GM21515 (cell line): ENCODE results near the gene PDK1.
A peak's percentile ranks its signal among the peaks of the same experiment; 100 is the strongest.
"Not testable (repeated sequence)": the region's sequence is repeated elsewhere in the genome, so short reads cannot be mapped to it uniquely, and the experiment has no call there.

Source experiments
- ATAC-seq: cut with Tn5 transposase; IDR thresholded peaks from one replicate; pipeline ENCODE4 v1.9.1; 2021; ENCODE audit not compliant: unreplicated experiment

The PDK1 gene

GRCh38 chr2:172552547-172553291 lies 3.2 kb upstream of the PDK1 start:
- ATAC-seq = no peak

- no peak for ATAC-seq
Measured at GRCh38 chr2:172554352-172555271, 1.3 kb upstream of the PDK1 start.

- ATAC-seq = no peak
Measured at GRCh38 chr2:172555272-172555521, 693 bp upstream of the PDK1 start.

DNA sequence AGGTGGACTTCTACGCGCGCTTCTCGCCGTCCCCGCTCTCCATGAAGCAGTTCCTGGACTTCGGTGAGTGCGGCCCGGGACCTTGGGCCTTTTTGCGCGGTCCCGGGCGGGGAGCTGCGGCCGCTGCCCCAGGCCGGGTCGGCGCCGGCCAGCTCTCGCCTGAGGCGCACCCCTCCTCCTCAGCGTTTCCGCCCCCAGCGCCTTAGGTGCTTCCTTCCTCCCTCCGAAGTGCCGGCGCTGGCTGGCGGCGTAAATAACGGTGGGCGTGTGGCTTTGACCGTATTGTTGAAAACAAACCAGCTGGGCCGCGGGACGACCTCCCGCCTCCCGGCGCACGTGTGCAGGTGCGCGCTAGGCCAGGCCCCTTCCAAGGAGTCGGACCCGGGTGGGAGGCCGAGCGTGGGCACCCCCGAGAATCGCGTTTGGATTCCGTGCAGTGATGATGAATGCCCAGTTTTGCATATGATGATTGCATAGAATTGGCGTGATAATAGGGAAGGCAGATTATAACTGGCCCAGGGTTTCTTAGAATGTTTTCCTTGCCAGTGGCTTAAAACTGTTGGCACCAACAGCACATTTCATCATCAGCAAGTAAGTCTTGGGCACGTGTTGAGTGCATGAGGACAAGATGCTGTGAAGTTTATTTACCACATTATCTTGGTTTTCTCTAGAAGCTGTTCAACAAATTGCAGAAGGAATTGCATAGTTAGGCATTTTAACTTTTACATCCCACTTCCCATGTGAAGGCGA lies 569 bp downstream of the PDK1 start:
- ATAC-seq = peak; percentile 70

GRCh38 chr2:172558372-172558771 lies 2.5 kb downstream of the PDK1 start:
- ATAC-seq = no peak

DNA sequence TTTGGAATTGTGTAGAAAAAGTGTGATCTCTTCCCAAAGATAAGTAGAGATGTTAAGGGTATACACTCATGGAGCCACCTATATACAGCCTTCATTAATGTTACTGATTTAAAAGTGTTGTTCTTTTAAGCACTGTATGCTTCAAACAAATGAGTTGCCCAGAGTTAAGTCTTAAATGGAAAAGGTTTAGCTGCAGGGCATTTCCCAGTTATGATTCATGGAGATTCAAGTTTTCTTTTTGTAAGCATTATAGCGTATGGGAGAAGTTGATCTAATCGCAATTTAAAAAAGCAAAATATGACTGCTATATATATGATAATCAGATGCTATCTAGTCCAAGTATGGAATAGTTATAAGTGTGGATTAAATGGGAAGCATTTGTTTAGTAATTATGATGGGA lies 4.8 kb downstream of the PDK1 start:
- no peak for ATAC-seq

GRCh38 chr2:172561270-172561669 lies 5.4 kb downstream of the PDK1 start:
- ATAC-seq = no peak

DNA sequence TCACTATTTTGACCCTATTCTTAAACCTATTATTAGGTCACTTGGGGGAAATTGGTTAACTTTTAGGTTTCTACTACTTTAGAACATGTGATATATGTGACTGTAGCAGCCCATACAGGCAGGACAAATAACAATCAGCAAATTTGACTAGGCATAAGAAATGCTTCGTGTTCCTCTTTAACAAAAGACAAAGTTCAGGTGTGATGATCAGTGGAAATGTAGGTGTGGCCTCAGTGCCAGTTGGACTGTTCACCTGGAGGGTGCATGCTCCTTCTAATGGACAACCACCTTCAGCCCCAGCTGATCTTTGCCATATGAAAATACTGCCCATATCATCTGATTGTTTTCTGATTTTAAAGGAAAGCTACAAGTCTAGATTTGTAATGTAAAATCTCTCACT lies 6.4 kb downstream of the PDK1 start:
- no peak for ATAC-seq

- no peak for ATAC-seq
Measured at GRCh38 chr2:172564376-172564775, 8.5 kb downstream of the PDK1 start.

GRCh38 chr2:172571245-172571644 lies 15.4 kb downstream of the PDK1 start:
- no peak for ATAC-seq

- no peak for ATAC-seq
Measured at GRCh38 chr2:172572981-172573380, 17.1 kb downstream of the PDK1 start.

DNA sequence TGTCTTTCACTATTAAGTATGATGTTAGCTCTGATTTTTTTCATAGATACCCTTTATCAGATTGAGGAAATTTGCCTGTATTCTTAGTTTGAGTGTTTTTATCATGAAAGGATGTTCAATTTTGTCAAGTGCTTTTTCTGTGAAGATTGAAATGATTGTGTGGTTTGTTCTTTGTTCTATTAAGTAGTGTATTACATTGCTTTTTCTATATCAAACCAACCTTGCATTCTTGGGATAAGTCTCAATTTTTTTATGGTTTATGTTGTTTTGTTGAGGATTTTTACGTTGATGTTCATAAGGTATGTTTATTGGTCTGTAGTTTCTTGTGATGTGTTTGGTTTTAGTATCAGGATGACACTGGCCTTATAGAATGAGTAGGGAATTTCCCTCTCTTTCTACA lies 19.1 kb downstream of the PDK1 start:
- no peak for ATAC-seq

DNA sequence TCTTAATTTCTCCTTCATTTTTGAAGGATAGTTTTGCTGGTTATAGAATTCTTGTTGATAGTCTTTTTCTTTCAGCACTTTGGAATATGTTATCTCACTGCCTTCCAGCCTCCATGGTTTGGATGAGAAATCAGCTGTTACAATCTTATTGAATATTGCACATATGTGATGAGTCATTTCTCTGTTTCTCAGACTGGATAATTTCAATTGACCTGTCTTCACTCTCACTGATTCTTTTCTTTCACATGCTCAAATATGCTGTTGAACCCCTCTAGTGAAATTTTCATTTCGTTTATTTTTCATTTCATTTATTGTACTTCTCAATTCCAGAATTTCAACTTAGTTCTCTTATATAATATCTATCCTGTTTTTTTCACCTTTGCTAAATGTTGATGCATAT lies 22.2 kb downstream of the PDK1 start:
- ATAC-seq = no peak

GRCh38 chr2:172578860-172579512 lies 23.1 kb downstream of the PDK1 start:
- no peak for ATAC-seq

DNA sequence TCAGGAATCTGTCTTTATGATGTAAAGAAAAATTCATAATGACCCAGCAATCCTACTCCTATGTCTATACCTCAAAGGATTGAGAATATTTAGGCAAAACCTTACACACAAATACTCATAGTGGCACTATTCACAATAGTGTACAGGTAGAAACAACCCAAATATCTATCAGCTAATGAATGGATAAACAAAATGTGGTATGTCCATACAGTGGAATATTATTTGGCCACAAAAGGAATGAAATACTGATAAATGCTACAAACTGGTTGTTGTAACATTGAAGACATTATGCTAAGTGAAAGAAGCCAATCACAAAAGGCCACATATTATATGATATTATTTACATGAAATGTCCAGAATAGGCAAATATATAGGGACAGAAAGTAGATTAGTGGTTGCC lies 24.7 kb downstream of the PDK1 start:
- no peak for ATAC-seq

GRCh38 chr2:172582656-172583055 lies 26.8 kb downstream of the PDK1 start:
- no peak for ATAC-seq

DNA sequence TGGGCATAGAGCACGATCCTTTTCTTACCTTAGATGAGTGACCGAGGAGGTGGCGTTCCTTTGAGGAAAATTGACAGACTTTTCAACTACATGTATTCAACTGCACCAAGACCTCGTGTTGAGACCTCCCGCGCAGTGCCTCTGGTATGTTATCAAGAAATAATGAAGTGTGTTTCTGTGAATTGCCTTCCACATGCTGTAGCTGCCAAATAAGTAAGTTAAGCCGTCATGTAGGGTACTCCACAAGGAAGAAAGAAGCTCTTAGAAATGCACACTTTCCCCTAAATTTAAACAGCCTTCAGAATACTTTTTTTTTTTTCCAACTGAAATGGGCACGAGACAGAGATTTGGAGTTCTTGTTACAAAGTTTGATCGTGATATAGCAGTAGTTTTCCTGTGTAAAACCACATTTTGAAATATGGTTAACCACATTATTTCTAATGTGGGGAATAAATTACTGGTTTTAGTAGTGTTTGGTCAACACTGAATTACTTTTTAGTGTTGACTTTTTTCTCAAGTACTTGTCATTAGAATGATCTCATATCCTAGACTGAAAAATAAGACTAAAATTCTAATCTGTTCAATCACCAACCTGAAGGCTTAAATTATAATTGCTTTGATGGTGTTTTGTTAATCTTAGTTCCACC lies 30.5 kb downstream of the PDK1 start:
- ATAC-seq = no peak

DNA sequence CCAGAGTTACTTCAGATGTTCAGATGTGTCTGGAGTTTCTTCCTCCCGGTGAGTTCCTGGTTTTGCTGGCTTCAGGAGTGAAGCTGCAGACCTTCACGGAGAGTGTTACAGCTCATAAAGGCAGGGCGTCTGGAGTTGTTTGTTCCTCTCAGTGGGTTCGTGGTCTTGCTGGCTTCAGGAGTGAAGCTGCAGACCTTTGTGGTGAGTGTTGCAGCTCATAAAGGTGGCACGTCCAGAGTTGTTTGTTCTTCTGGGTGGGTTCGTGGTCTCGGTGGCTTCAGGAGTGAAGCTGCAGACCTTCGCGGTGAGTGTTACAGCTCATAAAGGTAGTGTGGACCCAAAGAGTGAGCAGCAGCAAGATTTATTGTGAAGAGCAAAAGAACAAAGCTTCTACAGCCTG lies 31.3 kb downstream of the PDK1 start:
- not testable (repeated sequence) for ATAC-seq

DNA sequence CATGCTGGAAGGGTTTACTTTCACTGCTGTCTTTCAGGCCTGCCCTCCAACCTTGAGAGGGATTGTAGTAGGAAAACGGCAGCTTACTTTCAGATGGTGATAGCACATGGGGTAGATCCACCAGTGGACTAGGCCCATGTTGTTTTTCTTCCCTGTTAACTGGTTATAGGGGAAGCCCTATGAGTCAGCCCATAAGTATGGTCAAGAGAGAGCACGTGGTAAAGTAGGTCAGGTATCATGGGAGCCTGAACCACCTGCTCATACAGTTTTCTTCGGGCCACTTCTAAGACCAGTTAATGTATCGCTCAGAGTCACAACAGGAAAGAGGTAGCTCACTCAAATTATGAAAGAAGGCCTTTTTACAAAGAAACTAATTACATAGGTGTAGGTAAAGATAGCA lies 33.0 kb downstream of the PDK1 start:
- ATAC-seq = no peak

DNA sequence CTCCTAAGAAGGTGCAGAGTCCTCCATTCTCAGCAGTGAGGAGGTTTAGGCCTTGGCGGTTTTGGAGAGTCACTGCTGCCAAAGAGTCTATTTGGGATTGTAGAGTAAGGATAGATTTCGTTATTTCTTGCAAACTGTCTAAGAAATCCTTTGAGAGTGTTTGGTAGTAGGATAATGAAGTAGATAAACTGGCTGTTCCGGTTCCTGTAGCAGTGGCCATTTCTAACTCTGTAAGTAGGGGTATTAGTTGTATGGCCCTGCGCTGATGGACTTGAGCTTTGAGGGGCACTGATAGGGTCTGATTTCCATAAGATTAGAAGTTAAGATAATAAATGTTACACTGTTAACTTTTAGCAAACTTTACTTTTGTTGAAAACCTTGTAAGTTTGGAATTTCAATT lies 35.5 kb downstream of the PDK1 start:
- not testable (repeated sequence) for ATAC-seq

GRCh38 chr2:172592190-172592589 lies 36.3 kb downstream of the PDK1 start:
- not testable (repeated sequence) for ATAC-seq
